Liver (tissue), 3 donors: Measurements from ENCODE around the gene DIP2C.

ENCODE experiments used
- FOXA1 ChIP-seq: IDR thresholded peaks from 2 replicates; pipeline ENCODE4 v1.6.1; 2016; ENCODE audit warnings: antibody characterized with exemption
- GABPA ChIP-seq, 2 donors: IDR thresholded peaks in 1 of 2; conservative IDR thresholded peaks in 1 of 2; 2 replicates each; pipeline ENCODE4 v1.6.1; 2016; ENCODE audit warnings: antibody characterized with exemption in 2 of 2, mild to moderate bottlenecking in 1 of 2, moderate library complexity in 1 of 2
- HNF4A ChIP-seq, 2 donors: conservative IDR thresholded peaks; 2 replicates each; pipeline ENCODE4 v1.6.1; 2016; ENCODE audit warnings: antibody characterized with exemption in 2 of 2, mild to moderate bottlenecking in 2 of 2
- HNF4G ChIP-seq: IDR thresholded peaks from 2 replicates; pipeline ENCODE4 v1.6.1; 2016; ENCODE audit warnings: antibody characterized with exemption
- JUND ChIP-seq, 2 donors: IDR thresholded peaks; 2 replicates each; pipeline ENCODE4 v1.6.1; 2016; ENCODE audit warnings: antibody characterized with exemption in 2 of 2
- RAD21 ChIP-seq, 2 donors: IDR thresholded peaks; 2 replicates each; pipeline ENCODE4 v1.6.1; 2016; ENCODE audit warnings: antibody characterized with exemption in 2 of 2, mild to moderate bottlenecking in 2 of 2
- RXRA ChIP-seq, 2 donors: IDR thresholded peaks; 2 replicates each; pipeline ENCODE4 v1.6.1; 2017 to 2018; ENCODE audit warnings: antibody characterized with exemption in 2 of 2, mild to moderate bottlenecking in 1 of 2
- TAF1 ChIP-seq: conservative IDR thresholded peaks from 2 replicates; pipeline ENCODE4 v1.6.1; 2016; ENCODE audit warnings: antibody characterized with exemption, mild to moderate bottlenecking
- YY1 ChIP-seq: IDR thresholded peaks from 2 replicates; pipeline ENCODE4 v1.6.1; 2016; ENCODE audit warnings: antibody characterized with exemption, mild to moderate bottlenecking
- TF ChIP-seq, protein P1 (sequence below): fragments of 150-350 bp; IDR thresholded peaks from 2 replicates; pipeline ENCODE4 v1.5.1; 2017; ENCODE audit warnings: improper control_type of control experiment, low read depth, low read length; ENCODE audit not compliant: missing input control
- TF ChIP-seq, protein P2 (sequence below): IDR thresholded peaks from 2 replicates; pipeline ENCODE4 v1.6.1; 2016; ENCODE audit warnings: antibody characterized with exemption
- TF ChIP-seq, protein P3 (sequence below): IDR thresholded peaks from 2 replicates; pipeline ENCODE4 v1.6.1; 2016; ENCODE audit warnings: antibody characterized with exemption, mild to moderate bottlenecking
- TF ChIP-seq, protein P4 (sequence below): IDR thresholded peaks from 2 replicates; pipeline ENCODE4 v1.6.1; 2016; ENCODE audit warnings: antibody characterized with exemption
- TF ChIP-seq, protein P5 (sequence below): IDR thresholded peaks from 2 replicates; pipeline ENCODE4 v1.6.1; 2016; ENCODE audit warnings: antibody characterized with exemption
- donor health status: healthy.
- donor health status: healthy.

DNA sequence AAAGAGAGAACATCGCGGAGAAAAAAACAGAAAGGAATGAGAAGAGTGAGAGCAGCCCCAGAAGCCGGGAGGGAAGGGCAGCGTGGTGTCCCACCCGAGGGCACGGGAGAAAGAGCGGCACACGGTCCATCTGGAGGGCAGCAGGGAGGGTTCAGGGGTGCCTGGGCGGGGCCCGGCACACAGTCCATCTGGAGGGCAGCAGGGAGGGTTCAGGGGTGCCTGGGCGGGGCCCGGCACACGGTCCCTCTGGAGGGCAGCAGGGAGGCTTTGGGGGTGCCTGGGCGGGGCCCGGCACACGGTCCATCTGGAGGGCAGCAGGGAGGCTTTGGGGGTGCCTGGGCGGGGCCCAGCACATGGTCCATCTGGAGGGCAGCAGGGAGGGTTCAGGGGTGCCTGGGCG is 381.8 kb downstream of the DIP2C start:
- TF ChIP-seq, protein P1, sequence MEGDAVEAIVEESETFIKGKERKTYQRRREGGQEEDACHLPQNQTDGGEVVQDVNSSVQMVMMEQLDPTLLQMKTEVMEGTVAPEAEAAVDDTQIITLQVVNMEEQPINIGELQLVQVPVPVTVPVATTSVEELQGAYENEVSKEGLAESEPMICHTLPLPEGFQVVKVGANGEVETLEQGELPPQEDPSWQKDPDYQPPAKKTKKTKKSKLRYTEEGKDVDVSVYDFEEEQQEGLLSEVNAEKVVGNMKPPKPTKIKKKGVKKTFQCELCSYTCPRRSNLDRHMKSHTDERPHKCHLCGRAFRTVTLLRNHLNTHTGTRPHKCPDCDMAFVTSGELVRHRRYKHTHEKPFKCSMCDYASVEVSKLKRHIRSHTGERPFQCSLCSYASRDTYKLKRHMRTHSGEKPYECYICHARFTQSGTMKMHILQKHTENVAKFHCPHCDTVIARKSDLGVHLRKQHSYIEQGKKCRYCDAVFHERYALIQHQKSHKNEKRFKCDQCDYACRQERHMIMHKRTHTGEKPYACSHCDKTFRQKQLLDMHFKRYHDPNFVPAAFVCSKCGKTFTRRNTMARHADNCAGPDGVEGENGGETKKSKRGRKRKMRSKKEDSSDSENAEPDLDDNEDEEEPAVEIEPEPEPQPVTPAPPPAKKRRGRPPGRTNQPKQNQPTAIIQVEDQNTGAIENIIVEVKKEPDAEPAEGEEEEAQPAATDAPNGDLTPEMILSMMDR, result no peak
- no peak for TF ChIP-seq FOXA1
- TF ChIP-seq YY1, result no peak
- no peak for TF ChIP-seq TAF1
- TF ChIP-seq RAD21 (IDR thresholded peaks at IDR 0.05), result no peak
- TF ChIP-seq, protein P2, sequence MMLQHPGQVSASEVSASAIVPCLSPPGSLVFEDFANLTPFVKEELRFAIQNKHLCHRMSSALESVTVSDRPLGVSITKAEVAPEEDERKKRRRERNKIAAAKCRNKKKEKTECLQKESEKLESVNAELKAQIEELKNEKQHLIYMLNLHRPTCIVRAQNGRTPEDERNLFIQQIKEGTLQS, result no peak
- TF ChIP-seq, protein P3, sequence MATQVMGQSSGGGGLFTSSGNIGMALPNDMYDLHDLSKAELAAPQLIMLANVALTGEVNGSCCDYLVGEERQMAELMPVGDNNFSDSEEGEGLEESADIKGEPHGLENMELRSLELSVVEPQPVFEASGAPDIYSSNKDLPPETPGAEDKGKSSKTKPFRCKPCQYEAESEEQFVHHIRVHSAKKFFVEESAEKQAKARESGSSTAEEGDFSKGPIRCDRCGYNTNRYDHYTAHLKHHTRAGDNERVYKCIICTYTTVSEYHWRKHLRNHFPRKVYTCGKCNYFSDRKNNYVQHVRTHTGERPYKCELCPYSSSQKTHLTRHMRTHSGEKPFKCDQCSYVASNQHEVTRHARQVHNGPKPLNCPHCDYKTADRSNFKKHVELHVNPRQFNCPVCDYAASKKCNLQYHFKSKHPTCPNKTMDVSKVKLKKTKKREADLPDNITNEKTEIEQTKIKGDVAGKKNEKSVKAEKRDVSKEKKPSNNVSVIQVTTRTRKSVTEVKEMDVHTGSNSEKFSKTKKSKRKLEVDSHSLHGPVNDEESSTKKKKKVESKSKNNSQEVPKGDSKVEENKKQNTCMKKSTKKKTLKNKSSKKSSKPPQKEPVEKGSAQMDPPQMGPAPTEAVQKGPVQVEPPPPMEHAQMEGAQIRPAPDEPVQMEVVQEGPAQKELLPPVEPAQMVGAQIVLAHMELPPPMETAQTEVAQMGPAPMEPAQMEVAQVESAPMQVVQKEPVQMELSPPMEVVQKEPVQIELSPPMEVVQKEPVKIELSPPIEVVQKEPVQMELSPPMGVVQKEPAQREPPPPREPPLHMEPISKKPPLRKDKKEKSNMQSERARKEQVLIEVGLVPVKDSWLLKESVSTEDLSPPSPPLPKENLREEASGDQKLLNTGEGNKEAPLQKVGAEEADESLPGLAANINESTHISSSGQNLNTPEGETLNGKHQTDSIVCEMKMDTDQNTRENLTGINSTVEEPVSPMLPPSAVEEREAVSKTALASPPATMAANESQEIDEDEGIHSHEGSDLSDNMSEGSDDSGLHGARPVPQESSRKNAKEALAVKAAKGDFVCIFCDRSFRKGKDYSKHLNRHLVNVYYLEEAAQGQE, result no peak
- no peak for TF ChIP-seq HNF4G
- TF ChIP-seq HNF4A (conservative IDR thresholded peaks at IDR 0.05), result no peak
- TF ChIP-seq, protein P4, sequence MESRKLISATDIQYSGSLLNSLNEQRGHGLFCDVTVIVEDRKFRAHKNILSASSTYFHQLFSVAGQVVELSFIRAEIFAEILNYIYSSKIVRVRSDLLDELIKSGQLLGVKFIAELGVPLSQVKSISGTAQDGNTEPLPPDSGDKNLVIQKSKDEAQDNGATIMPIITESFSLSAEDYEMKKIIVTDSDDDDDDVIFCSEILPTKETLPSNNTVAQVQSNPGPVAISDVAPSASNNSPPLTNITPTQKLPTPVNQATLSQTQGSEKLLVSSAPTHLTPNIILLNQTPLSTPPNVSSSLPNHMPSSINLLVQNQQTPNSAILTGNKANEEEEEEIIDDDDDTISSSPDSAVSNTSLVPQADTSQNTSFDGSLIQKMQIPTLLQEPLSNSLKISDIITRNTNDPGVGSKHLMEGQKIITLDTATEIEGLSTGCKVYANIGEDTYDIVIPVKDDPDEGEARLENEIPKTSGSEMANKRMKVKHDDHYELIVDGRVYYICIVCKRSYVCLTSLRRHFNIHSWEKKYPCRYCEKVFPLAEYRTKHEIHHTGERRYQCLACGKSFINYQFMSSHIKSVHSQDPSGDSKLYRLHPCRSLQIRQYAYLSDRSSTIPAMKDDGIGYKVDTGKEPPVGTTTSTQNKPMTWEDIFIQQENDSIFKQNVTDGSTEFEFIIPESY, result no peak
- TF ChIP-seq GABPA (IDR thresholded peaks at IDR 0.05 in 1 of 2, conservative IDR thresholded peaks at IDR 0.05 in 1 of 2), result no peak
- TF ChIP-seq, protein P5, sequence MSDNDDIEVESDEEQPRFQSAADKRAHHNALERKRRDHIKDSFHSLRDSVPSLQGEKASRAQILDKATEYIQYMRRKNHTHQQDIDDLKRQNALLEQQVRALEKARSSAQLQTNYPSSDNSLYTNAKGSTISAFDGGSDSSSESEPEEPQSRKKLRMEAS, result no peak
- no peak for TF ChIP-seq RXRA (IDR thresholded peaks at IDR 0.05)
- TF ChIP-seq JUND (IDR thresholded peaks at IDR 0.05), result no peak
